Retinal pigment epithelial cell (primary cell): ENCODE data around the gene AMER3.

ENCODE experiments used
- DNase-seq: peaks from one replicate; pipeline ENCODE4 v3.0.0-alpha.2; 2010; ENCODE audit warnings: low read depth
- H3K4me3 ChIP-seq: 2 replicates; pipeline ENCODE4 v1.5.1; 2011; ENCODE audit warnings: mild to moderate bottlenecking, low read length, control low read depth, moderate library complexity
- CTCF ChIP-seq: conservative IDR thresholded peaks from 2 replicates; pipeline ENCODE4 v1.5.1; 2011; ENCODE audit warnings: low read depth, low read length, control low read depth, inconsistent platforms

AMER3 gene

GRCh38 chr2:130737592-130737991 is 17.7 kb upstream of the AMER3 start:
- no peak for DNase-seq
- no peak for TF ChIP-seq CTCF
- no peak overlapping the region for H3K4me3 ChIP-seq

- TF ChIP-seq CTCF, result no peak
- DNase-seq, result no peak
- no peak overlapping the region for H3K4me3 ChIP-seq
These were observed 14.7 kb upstream of the AMER3 start for GRCh38 chr2:130740671-130741070.

GRCh38 chr2:130743278-130743677 is 12.1 kb upstream of the AMER3 start:
- H3K4me3 ChIP-seq, result no peak overlapping the region
- TF ChIP-seq CTCF, result no peak
- DNase-seq, result no peak

- no peak overlapping the region for H3K4me3 ChIP-seq
- no peak for DNase-seq
- no peak for TF ChIP-seq CTCF
These were observed 10.8 kb upstream of the AMER3 start for GRCh38 chr2:130744287-130745117.

GRCh38 chr2:130749078-130749477 is 6.3 kb upstream of the AMER3 start:
- no peak for TF ChIP-seq CTCF
- H3K4me3 ChIP-seq, result no peak overlapping the region
- no peak for DNase-seq

- H3K4me3 ChIP-seq, result no peak overlapping the region
- DNase-seq, result no peak
- TF ChIP-seq CTCF, result no peak
These were observed 5.7 kb upstream of the AMER3 start for GRCh38 chr2:130749641-130750040.

- no peak for TF ChIP-seq CTCF
- DNase-seq, result no peak
These were observed 529 bp upstream of the AMER3 start for GRCh38 chr2:130754811-130755210.

More at GRCh38 chr2:130754811-130755210, 529 bp upstream of the AMER3 start:
- H3K4me3 ChIP-seq, result no peak overlapping the region
